HepG2 (cell line): ENCODE measurements around the gene CHMP5.

ENCODE experiments used
- CREB1 ChIP-seq, 2 experiments: fragments of 450-650 bp in 1 of 2; IDR thresholded peaks; 2 replicates each; pipeline ENCODE4 v1.6.1; 2016 to 2017; ENCODE audit warnings: control low read depth in 1 of 2, mild to moderate bottlenecking in 1 of 2, missing compliant biosample characterization in 1 of 2, missing genetic modification characterization in 1 of 2
- KLF16 ChIP-seq, 2 experiments: sonication (generic) in 1 of 2; formaldehyde crosslinking in 1 of 2; IDR thresholded peaks; 2 replicates each; pipeline versions ENCODE4 v1.6.1 to v1.8.0; 2016 to 2023; ENCODE audit warnings: missing genetic modification reagents in 2 of 2, missing compliant biosample characterization in 1 of 2
- MAFK ChIP-seq, 2 experiments: IDR thresholded peaks in 1 of 2; conservative IDR thresholded peaks in 1 of 2; 2 replicates each; pipeline ENCODE4 v1.6.1; 2011; ENCODE audit warnings: improper control_type of control experiment in 2 of 2, low read length in 2 of 2
- TF ChIP-seq, protein P1 (sequence below): sonication (generic); formaldehyde crosslinking; IDR thresholded peaks from 2 replicates; pipeline ENCODE4 v1.4.0; 2020; ENCODE audit warnings: missing genetic modification reagents, borderline replicate concordance
- TF ChIP-seq, protein P2 (sequence below): sonication (generic); formaldehyde crosslinking; IDR thresholded peaks from 2 replicates; pipeline ENCODE4 v1.8.1; 2023; ENCODE audit warnings: mild to moderate bottlenecking, moderate library complexity, missing genetic modification reagents

DNA sequence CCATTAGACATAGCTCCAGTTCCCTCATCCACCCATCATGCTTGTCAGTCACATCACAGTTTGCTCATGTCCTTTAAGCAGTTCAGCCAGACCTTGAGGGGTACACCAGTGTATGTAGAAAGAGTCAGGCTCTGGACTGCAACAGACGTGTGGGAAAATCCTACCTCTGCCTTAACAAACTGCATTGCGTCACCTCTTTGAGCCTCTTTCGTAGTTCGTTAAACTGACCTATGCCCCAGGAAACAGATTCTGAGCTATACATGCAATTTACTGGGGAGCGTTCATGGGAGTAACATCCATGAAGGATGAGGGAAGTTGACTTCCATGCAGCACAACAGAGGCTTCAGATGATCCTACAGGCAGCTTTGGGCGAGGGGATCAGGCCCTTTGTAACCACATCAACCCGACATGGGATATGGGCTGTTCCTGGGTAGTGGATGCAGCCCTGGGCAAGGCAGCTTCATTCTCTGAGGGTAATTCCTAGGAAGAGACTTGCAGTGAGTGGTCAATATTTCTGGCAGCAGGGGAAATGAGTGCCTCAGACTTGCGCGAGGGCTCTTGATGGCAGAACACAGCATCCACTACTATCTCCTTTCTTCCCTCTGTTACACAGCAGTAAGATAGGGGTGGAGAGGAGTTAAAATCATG, 20.6 kb upstream of the CHMP5 start:
- TF ChIP-seq CREB1 (IDR thresholded peaks at IDR 0.05), result no peak
- peak; percentile 67 for TF ChIP-seq CREB1 (CRISPR knock-in tag; IDR thresholded peaks at IDR 0.05)
- TF ChIP-seq MAFK (conservative IDR thresholded peaks at IDR 0.05 in 1 of 2, IDR thresholded peaks at IDR 0.05 in 1 of 2; ENCODE audit: low read length in 2 of 2), result no peak
- TF ChIP-seq, protein P1, sequence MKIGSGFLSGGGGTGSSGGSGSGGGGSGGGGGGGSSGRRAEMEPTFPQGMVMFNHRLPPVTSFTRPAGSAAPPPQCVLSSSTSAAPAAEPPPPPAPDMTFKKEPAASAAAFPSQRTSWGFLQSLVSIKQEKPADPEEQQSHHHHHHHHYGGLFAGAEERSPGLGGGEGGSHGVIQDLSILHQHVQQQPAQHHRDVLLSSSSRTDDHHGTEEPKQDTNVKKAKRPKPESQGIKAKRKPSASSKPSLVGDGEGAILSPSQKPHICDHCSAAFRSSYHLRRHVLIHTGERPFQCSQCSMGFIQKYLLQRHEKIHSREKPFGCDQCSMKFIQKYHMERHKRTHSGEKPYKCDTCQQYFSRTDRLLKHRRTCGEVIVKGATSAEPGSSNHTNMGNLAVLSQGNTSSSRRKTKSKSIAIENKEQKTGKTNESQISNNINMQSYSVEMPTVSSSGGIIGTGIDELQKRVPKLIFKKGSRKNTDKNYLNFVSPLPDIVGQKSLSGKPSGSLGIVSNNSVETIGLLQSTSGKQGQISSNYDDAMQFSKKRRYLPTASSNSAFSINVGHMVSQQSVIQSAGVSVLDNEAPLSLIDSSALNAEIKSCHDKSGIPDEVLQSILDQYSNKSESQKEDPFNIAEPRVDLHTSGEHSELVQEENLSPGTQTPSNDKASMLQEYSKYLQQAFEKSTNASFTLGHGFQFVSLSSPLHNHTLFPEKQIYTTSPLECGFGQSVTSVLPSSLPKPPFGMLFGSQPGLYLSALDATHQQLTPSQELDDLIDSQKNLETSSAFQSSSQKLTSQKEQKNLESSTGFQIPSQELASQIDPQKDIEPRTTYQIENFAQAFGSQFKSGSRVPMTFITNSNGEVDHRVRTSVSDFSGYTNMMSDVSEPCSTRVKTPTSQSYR (CRISPR knock-in tag), result no peak
- no peak for TF ChIP-seq KLF16 (CRISPR knock-in tag; IDR thresholded peaks at IDR 0.05)
- TF ChIP-seq, protein P2, sequence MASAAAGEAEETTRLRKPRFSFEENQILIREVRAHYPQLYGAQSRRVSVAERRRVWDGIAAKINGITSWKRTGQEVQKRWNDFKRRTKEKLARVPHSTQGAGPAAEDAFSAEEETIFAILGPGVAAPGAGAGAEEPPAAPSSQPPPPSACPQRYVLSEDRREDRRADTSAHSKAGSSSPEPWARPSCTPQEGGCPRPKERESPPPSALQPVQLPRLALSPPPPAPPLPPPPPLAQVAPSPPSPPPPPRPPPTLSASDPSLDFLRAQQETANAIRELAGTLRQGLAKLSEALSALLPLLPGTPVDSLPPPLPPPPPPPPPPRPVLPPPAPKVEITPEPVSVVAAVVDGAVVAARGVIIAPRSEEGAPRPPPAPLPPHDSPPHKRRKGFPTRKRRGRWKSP, result no peak
